Measurements from ENCODE around the gene COMMD3. TPM values are rescaled to one million over a fixed set of nuclear protein-coding genes. Genes with fewer than 3 reads are reported as not detected.

Gene COMMD3
- total RNA-seq, 1 experiment from 2014 or later: 2.4 TPM

GRCh38 chr10:22317771-22318565 is 1.8 kb downstream of the COMMD3 start:
- Mint-ChIP-seq H3K36me3 (ENCODE audit: insufficient read depth in 1 of 3, low read depth in 3 of 3) (peaks cover 0 to 2% (median 1%) of the 10 kb centered on the region in 3 experiments; a peak in 3 of 7 replicates), H3K4me3 (peak overlapping the region in 1 of 2 experiments; percentile 20; a peak in 1 of 5 replicates), H3K4me1 (peaks cover 25 to 45% of the 10 kb centered on the region in 2 experiments), H3K27me3 (ENCODE audit: low read depth) (peaks cover 85% of the 10 kb centered on the region), H3K27ac (no peak overlapping the region), H3K9me3 (peaks cover 3 to 4% of the 10 kb centered on the region in 2 experiments; a peak in 3 of 5 replicates)
- WGBS (ENCODE audit: extremely low coverage, insufficient read length, low lambda C conversion rate): no CpG with 5 or more reads among the region's 6 CpGs
- peaks cover 12% of the 10 kb centered on the region for H3K23me2 ChIP-seq (ENCODE audit: insufficient read length, low read depth, low read length, poor library complexity, severe bottlenecking)
- H3K79me1 ChIP-seq (ENCODE audit: insufficient read depth, low read depth, low read length, poor library complexity, severe bottlenecking): no peaks in the 10 kb centered on the region
- no peak overlapping the region for H3K18ac ChIP-seq (ENCODE audit: insufficient read length, low read depth, low read length)
- H3K23ac ChIP-seq (ENCODE audit: insufficient read length, low read depth, low read length): no peak overlapping the region
- H2BK15ac ChIP-seq (ENCODE audit: low read depth, low read length): no peak overlapping the region
- no peak overlapping the region for H2BK120ac ChIP-seq (ENCODE audit: low read depth, low read length, poor library complexity, severe bottlenecking)
- no peaks in the 10 kb centered on the region for H3K4me1 ChIP-seq (ENCODE audit: insufficient read depth, low read length)
- no peaks in the 10 kb centered on the region for H4K20me1 ChIP-seq (ENCODE audit: control insufficient read depth, insufficient read depth, insufficient read length)
- DNase-seq: no peak
- no peak overlapping the region for H3K27ac ChIP-seq (ENCODE audit: insufficient read length, low read depth, low read length)
- H2BK12ac ChIP-seq (ENCODE audit: insufficient read length, low read depth, low read length): no peak overlapping the region
- no peak overlapping the region for H3K4ac ChIP-seq (ENCODE audit: low read depth, low read length)
- no peak overlapping the region for H2AFZ ChIP-seq (ENCODE audit: low read length)
- no peak overlapping the region for H2AK5ac ChIP-seq (ENCODE audit: insufficient read length, low read length)
- H3K27me3 ChIP-seq (ENCODE audit: insufficient read depth, low read length): peaks cover 44% of the 10 kb centered on the region
- H2BK5ac ChIP-seq (ENCODE audit: insufficient read length, low read length): no peak overlapping the region
- no peak overlapping the region for H4K5ac ChIP-seq (ENCODE audit: insufficient read length, low read depth, low read length)
- H3K79me2 ChIP-seq (ENCODE audit: insufficient read depth, low read length): no peaks in the 10 kb centered on the region
- no peak overlapping the region for H4K91ac ChIP-seq (ENCODE audit: insufficient read length, low read depth, low read length)
- H3K56ac ChIP-seq (ENCODE audit: insufficient read length, low read depth, low read length): no peak overlapping the region
- no peak overlapping the region for H3T11ph ChIP-seq (ENCODE audit: low read length)
- H3K9me3 ChIP-seq (ENCODE audit: control insufficient read depth, low read depth, low read length): no peaks in the 10 kb centered on the region
- no peak overlapping the region for H2BK20ac ChIP-seq (ENCODE audit: low read depth, low read length, poor library complexity, severe bottlenecking)
- H3K9ac ChIP-seq (ENCODE audit: extremely low read depth, insufficient read length, low read length): no peak overlapping the region
- no peak overlapping the region for H3K4me2 ChIP-seq (ENCODE audit: insufficient read depth, insufficient read length, low read length)
- no peak overlapping the region for H3K14ac ChIP-seq (ENCODE audit: insufficient read depth, low read length)
- H4K8ac ChIP-seq (replicated peaks; ENCODE audit: insufficient read length, low read depth, low read length): no peak overlapping the region
- TF ChIP-seq CTCF (conservative IDR thresholded peaks at IDR 0.05): no peak

Data from H9 (cell line).